ENCODE results near the gene TMEM170A. TPM values are rescaled to one million over a fixed set of nuclear protein-coding genes. Genes with fewer than 3 reads are reported as not detected.
A peak's percentile ranks its signal among the peaks of the same experiment; 100 is the strongest.
"Not testable (repeated sequence)": the region's sequence is repeated elsewhere in the genome, so short reads cannot be mapped to it uniquely, and the experiment has no call there.

TMEM170A gene
- polyA plus RNA-seq, 1 donor, result 43.0 TPM

GRCh38 chr16:75471723-75472633 lies 7.5 kb upstream of the TMEM170A start:
- DNase-seq, result peak in 1 of 2 donors; percentile 62
- Histone ChIP-seq H3K36me3 (ENCODE audit: control insufficient read depth, insufficient read depth, low read length) (no peaks in the 10 kb centered on the region), H3K27me3 (ENCODE audit: control insufficient read depth, insufficient read depth, low read length) (no peaks in the 10 kb centered on the region), H3K27ac (ENCODE audit: low read length) (no peak overlapping the region), H3K9me3 (ENCODE audit: control insufficient read depth, low read depth, low read length) (no peaks in the 10 kb centered on the region), H3K4me1 (ENCODE audit: control insufficient read depth, insufficient read depth, low read length) (no peaks in the 10 kb centered on the region), H3K4me3 (ENCODE audit: low read length) (no peak overlapping the region)
- 0% methylated on average over 1 of the region's 10 CpGs for WGBS (ENCODE audit: insufficient coverage, low lambda C conversion rate)

GRCh38 chr16:75466760-75467159 lies 2.3 kb upstream of the TMEM170A start:
- Histone ChIP-seq H3K36me3 (ENCODE audit: control insufficient read depth, insufficient read depth, low read length) (no peaks in the 10 kb centered on the region), H3K4me1 (ENCODE audit: control insufficient read depth, insufficient read depth, low read length) (no peaks in the 10 kb centered on the region)

GRCh38 chr16:75463389-75464121 lies 934 bp downstream of the TMEM170A start:
- no CpG with 5 or more reads among the region's 39 CpGs for WGBS (ENCODE audit: insufficient coverage, low lambda C conversion rate)
- peak in 1 of 2 donors; percentile 74 for DNase-seq

More at GRCh38 chr16:75466760-75467159, 2.3 kb upstream of the TMEM170A start:
- no peak overlapping the region for H3K27ac ChIP-seq (ENCODE audit: low read length)
- no peaks in the 10 kb centered on the region for H3K9me3 ChIP-seq (ENCODE audit: control insufficient read depth, low read depth, low read length)
- no CpG with 5 or more reads among the region's 2 CpGs for WGBS (ENCODE audit: insufficient coverage, low lambda C conversion rate)
- H3K27me3 ChIP-seq (ENCODE audit: control insufficient read depth, insufficient read depth, low read length), result no peaks in the 10 kb centered on the region
- no peak for DNase-seq
- H3K4me3 ChIP-seq (ENCODE audit: low read length), result no peak overlapping the region

GRCh38 chr16:75462806-75463205 lies 1.7 kb downstream of the TMEM170A start:
- WGBS (ENCODE audit: insufficient coverage, low lambda C conversion rate), result 5% methylated on average over 2 of the region's 2 CpGs
- Histone ChIP-seq H3K4me1 (ENCODE audit: control insufficient read depth, insufficient read depth, low read length) (peaks cover 14% of the 10 kb centered on the region), H3K9me3 (ENCODE audit: control insufficient read depth, low read depth, low read length) (no peaks in the 10 kb centered on the region), H3K27ac (ENCODE audit: low read length) (peak overlapping the region; percentile 99), H3K36me3 (ENCODE audit: control insufficient read depth, insufficient read depth, low read length) (no peaks in the 10 kb centered on the region), H3K4me3 (ENCODE audit: low read length) (peak overlapping the region; percentile 94), H3K27me3 (ENCODE audit: control insufficient read depth, insufficient read depth, low read length) (no peaks in the 10 kb centered on the region)
- peak in 1 of 2 donors; percentile 39 for DNase-seq

More at GRCh38 chr16:75463389-75464121, 934 bp downstream of the TMEM170A start:
- not testable (repeated sequence) for H3K9me3 ChIP-seq (ENCODE audit: control insufficient read depth, low read depth, low read length); H3K4me1 ChIP-seq (ENCODE audit: control insufficient read depth, insufficient read depth, low read length); H3K36me3 ChIP-seq (ENCODE audit: control insufficient read depth, insufficient read depth, low read length); H3K27me3 ChIP-seq (ENCODE audit: control insufficient read depth, insufficient read depth, low read length)
- peak overlapping the region; percentile 94 for H3K4me3 ChIP-seq (ENCODE audit: low read length)
- peak overlapping the region; percentile 99 for H3K27ac ChIP-seq (ENCODE audit: low read length)

- Histone ChIP-seq H3K27me3 (ENCODE audit: control insufficient read depth, insufficient read depth, low read length) (no peaks in the 10 kb centered on the region), H3K4me1 (ENCODE audit: control insufficient read depth, insufficient read depth, low read length) (peaks cover 19% of the 10 kb centered on the region), H3K27ac (ENCODE audit: low read length) (no peak overlapping the region), H3K9me3 (ENCODE audit: control insufficient read depth, low read depth, low read length) (no peaks in the 10 kb centered on the region), H3K36me3 (ENCODE audit: control insufficient read depth, insufficient read depth, low read length) (no peaks in the 10 kb centered on the region), H3K4me3 (ENCODE audit: low read length) (no peak overlapping the region)
- WGBS (ENCODE audit: insufficient coverage, low lambda C conversion rate), result 68% methylated on average over 2 of the region's 2 CpGs
- no peak for DNase-seq
Observed at GRCh38 chr16:75461575-75461974, 2.9 kb downstream of the TMEM170A start.

DNA sequence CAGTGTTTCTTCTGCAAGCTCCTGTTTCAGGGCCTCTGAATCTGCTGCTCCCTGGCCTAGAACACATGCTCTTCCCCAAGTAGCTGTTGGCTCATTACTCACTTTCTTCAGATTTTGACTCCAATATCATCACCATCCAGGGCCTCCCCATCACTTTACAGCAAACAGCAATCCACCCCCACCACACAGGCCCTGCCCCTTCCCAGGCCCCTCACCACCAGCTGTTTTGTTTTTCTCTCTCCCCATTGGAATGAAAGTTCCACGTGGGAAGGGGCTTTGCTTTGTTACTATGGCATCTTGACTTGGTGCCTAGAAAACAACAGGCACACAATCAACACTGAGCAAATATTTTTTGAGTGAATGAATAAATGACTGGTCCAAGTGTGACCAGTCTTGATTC lies 4.0 kb downstream of the TMEM170A start:
- H3K27ac ChIP-seq (ENCODE audit: low read length), result no peak overlapping the region
- H3K4me1 ChIP-seq (ENCODE audit: control insufficient read depth, insufficient read depth, low read length), result peaks cover 19% of the 10 kb centered on the region
- H3K9me3 ChIP-seq (ENCODE audit: control insufficient read depth, low read depth, low read length), result no peaks in the 10 kb centered on the region
- WGBS (ENCODE audit: insufficient coverage, low lambda C conversion rate), result no CpG with 5 or more reads among the region's 1 CpG
- H3K4me3 ChIP-seq (ENCODE audit: low read length), result no peak overlapping the region
- H3K36me3 ChIP-seq (ENCODE audit: control insufficient read depth, insufficient read depth, low read length), result no peaks in the 10 kb centered on the region
- H3K27me3 ChIP-seq (ENCODE audit: control insufficient read depth, insufficient read depth, low read length), result no peaks in the 10 kb centered on the region
- DNase-seq, result no peak

DNA sequence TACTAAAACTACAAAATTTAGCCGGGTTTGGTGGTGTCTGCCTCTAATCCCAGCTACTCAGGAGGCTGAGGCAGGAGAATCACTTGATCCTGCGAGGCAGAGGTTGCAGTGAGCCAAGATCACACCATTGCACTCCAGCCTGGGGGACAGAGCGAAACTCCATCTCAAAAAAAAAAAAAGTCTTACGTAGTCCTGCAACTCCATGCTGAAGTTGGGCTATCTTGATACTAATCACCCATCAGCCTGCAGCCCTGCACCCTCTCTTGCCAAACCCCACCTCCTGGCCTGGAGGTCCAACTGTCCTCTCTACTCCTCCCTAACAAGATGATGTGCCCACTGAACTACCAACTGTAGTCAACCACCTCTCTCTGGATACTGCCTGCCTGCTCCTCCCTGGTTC lies 4.8 kb downstream of the TMEM170A start:
- no peaks in the 10 kb centered on the region for H3K36me3 ChIP-seq (ENCODE audit: control insufficient read depth, insufficient read depth, low read length)
- no peaks in the 10 kb centered on the region for H3K27me3 ChIP-seq (ENCODE audit: control insufficient read depth, insufficient read depth, low read length)
- no CpG with 5 or more reads among the region's 4 CpGs for WGBS (ENCODE audit: insufficient coverage, low lambda C conversion rate)
- H3K27ac ChIP-seq (ENCODE audit: low read length), result no peak overlapping the region
- H3K9me3 ChIP-seq (ENCODE audit: control insufficient read depth, low read depth, low read length), result no peaks in the 10 kb centered on the region
- no peak overlapping the region for H3K4me3 ChIP-seq (ENCODE audit: low read length)
- no peak for DNase-seq
- H3K4me1 ChIP-seq (ENCODE audit: control insufficient read depth, insufficient read depth, low read length), result peaks cover 19% of the 10 kb centered on the region

DNA sequence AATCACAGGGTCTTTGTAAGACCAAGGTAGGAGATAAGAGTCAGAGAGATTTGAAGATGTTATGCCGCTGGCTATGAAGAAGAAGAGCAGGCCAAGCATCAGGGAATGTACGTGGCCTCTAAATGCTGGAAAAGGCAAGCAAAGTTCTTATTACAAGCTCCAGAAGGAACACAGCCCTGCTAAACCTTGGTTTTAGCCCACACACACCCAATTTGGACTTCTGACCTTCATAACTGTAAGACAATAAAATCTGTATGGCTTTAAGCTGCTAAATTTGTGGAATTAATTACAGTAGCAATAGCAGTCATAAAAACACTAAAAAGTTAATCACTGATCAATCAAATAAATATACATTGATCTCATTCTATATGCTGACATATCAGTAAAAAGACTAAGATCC lies 6.0 kb downstream of the TMEM170A start:
- no CpG with 5 or more reads among the region's 2 CpGs for WGBS (ENCODE audit: insufficient coverage, low lambda C conversion rate)
- H3K9me3 ChIP-seq (ENCODE audit: control insufficient read depth, low read depth, low read length), result no peaks in the 10 kb centered on the region
- no peaks in the 10 kb centered on the region for H3K27me3 ChIP-seq (ENCODE audit: control insufficient read depth, insufficient read depth, low read length)
- H3K27ac ChIP-seq (ENCODE audit: low read length), result peak overlapping the region; percentile 59
- no peaks in the 10 kb centered on the region for H3K36me3 ChIP-seq (ENCODE audit: control insufficient read depth, insufficient read depth, low read length)
- no peak overlapping the region for H3K4me3 ChIP-seq (ENCODE audit: low read length)
- peak in 1 of 2 donors; percentile 70 for DNase-seq
- H3K4me1 ChIP-seq (ENCODE audit: control insufficient read depth, insufficient read depth, low read length), result peaks cover 20% of the 10 kb centered on the region

DNA sequence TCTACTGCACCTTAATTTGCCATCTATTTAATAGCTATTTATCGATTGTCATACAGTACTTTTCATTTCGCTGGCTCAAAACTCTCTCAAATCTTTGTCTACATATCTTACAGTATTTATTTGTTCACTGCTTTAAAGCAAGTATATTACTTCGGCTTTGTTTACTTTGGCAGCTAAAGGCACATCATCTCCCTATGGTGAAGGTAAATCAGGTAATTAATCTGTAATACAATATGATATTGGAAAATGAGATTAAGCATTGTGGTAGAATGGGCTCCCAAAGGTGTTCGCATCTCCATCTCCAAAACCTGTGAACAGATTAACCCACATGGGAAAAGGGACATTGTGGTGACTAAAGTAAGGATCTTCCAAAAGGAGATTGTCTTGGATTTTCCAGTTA lies 6.5 kb downstream of the TMEM170A start:
- Histone ChIP-seq H3K36me3 (ENCODE audit: control insufficient read depth, insufficient read depth, low read length) (no peaks in the 10 kb centered on the region), H3K4me3 (ENCODE audit: low read length) (no peak overlapping the region), H3K9me3 (ENCODE audit: control insufficient read depth, low read depth, low read length) (no peaks in the 10 kb centered on the region), H3K27ac (ENCODE audit: low read length) (peak overlapping the region; percentile 59), H3K27me3 (ENCODE audit: control insufficient read depth, insufficient read depth, low read length) (no peaks in the 10 kb centered on the region), H3K4me1 (ENCODE audit: control insufficient read depth, insufficient read depth, low read length) (peaks cover 24% of the 10 kb centered on the region)
- peak in 1 of 2 donors; percentile 31 for DNase-seq
- 29% methylated on average over 3 of the region's 4 CpGs for WGBS (ENCODE audit: insufficient coverage, low lambda C conversion rate)

DNA sequence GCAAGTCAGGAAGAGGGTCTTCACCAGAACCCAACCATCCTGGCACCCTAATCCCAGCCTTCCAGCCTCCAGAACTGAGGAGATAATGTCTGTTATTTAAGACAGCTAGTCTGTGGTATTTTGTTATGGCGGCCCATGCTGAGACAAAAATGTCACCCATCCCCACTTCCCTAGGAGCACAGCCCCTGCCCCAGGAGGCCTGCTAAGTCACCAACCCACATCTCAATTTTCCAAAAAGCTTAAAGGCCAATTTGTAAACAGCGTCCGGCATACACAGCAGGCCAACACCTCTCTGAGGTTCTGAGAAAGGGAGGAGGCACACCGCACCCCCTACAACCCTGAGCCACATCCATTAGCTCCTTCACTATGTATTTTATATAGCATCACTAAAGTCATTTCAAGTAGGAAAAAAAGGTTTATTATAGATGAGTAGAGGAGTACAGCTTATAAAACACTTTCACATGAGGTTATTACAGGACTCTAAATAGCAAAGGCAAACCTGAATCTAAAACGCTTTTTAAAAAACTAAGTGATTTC lies 6.9 kb downstream of the TMEM170A start:
- H3K27ac ChIP-seq (ENCODE audit: low read length), result peak overlapping the region; percentile 59
- peaks cover 28% of the 10 kb centered on the region for H3K4me1 ChIP-seq (ENCODE audit: control insufficient read depth, insufficient read depth, low read length)
- H3K36me3 ChIP-seq (ENCODE audit: control insufficient read depth, insufficient read depth, low read length), result no peaks in the 10 kb centered on the region
- H3K9me3 ChIP-seq (ENCODE audit: control insufficient read depth, low read depth, low read length), result no peaks in the 10 kb centered on the region
- no peak overlapping the region for H3K4me3 ChIP-seq (ENCODE audit: low read length)
- WGBS (ENCODE audit: insufficient coverage, low lambda C conversion rate), result no CpG with 5 or more reads among the region's 5 CpGs
- no peak for DNase-seq
- H3K27me3 ChIP-seq (ENCODE audit: control insufficient read depth, insufficient read depth, low read length), result no peaks in the 10 kb centered on the region
